ENCODE measurements around the gene F3.

DNA sequence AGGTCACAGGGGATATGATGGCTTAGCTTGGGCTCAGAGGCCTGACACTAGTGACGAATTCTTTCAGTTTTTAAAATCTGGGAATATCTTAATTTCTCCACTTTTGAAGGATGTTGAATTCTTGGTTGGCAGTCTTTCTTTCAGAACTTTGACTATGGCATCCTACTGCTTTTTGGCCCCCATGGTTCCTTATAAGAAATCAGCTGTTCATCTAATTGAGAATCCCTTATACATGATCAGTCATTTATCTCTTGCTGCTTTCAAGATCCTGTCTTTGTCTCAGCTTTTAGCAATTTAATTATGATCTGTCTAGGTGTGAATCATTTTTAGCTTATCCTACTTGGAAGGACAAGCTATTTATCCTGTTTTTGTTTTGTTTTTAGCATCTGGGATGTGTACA lies 31.2 kb upstream of the F3 start:
- TF ChIP-seq, protein P1, sequence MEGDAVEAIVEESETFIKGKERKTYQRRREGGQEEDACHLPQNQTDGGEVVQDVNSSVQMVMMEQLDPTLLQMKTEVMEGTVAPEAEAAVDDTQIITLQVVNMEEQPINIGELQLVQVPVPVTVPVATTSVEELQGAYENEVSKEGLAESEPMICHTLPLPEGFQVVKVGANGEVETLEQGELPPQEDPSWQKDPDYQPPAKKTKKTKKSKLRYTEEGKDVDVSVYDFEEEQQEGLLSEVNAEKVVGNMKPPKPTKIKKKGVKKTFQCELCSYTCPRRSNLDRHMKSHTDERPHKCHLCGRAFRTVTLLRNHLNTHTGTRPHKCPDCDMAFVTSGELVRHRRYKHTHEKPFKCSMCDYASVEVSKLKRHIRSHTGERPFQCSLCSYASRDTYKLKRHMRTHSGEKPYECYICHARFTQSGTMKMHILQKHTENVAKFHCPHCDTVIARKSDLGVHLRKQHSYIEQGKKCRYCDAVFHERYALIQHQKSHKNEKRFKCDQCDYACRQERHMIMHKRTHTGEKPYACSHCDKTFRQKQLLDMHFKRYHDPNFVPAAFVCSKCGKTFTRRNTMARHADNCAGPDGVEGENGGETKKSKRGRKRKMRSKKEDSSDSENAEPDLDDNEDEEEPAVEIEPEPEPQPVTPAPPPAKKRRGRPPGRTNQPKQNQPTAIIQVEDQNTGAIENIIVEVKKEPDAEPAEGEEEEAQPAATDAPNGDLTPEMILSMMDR (IDR thresholded peaks at IDR 0.05; ENCODE audit: insufficient read depth, low read length): no peak
- TF ChIP-seq, protein P2, sequence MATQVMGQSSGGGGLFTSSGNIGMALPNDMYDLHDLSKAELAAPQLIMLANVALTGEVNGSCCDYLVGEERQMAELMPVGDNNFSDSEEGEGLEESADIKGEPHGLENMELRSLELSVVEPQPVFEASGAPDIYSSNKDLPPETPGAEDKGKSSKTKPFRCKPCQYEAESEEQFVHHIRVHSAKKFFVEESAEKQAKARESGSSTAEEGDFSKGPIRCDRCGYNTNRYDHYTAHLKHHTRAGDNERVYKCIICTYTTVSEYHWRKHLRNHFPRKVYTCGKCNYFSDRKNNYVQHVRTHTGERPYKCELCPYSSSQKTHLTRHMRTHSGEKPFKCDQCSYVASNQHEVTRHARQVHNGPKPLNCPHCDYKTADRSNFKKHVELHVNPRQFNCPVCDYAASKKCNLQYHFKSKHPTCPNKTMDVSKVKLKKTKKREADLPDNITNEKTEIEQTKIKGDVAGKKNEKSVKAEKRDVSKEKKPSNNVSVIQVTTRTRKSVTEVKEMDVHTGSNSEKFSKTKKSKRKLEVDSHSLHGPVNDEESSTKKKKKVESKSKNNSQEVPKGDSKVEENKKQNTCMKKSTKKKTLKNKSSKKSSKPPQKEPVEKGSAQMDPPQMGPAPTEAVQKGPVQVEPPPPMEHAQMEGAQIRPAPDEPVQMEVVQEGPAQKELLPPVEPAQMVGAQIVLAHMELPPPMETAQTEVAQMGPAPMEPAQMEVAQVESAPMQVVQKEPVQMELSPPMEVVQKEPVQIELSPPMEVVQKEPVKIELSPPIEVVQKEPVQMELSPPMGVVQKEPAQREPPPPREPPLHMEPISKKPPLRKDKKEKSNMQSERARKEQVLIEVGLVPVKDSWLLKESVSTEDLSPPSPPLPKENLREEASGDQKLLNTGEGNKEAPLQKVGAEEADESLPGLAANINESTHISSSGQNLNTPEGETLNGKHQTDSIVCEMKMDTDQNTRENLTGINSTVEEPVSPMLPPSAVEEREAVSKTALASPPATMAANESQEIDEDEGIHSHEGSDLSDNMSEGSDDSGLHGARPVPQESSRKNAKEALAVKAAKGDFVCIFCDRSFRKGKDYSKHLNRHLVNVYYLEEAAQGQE (IDR thresholded peaks at IDR 0.05; ENCODE audit: insufficient replicate concordance, low read depth): no peak
- no peak for TF ChIP-seq POLR2AphosphoS5 (IDR thresholded peaks at IDR 0.05; ENCODE audit: low read depth)

All from HL-60 (cell line).